Measurements from ENCODE around the gene PRDM8. TPM values are rescaled to one million over a fixed set of nuclear protein-coding genes. Genes with fewer than 3 reads are reported as not detected.

PRDM8 gene
- total and polyA plus RNA-seq, 2 of the 8 experiments (the other 6 are each of a cell fraction or from before 2014, with no cell fraction given) = not detected

DNA sequence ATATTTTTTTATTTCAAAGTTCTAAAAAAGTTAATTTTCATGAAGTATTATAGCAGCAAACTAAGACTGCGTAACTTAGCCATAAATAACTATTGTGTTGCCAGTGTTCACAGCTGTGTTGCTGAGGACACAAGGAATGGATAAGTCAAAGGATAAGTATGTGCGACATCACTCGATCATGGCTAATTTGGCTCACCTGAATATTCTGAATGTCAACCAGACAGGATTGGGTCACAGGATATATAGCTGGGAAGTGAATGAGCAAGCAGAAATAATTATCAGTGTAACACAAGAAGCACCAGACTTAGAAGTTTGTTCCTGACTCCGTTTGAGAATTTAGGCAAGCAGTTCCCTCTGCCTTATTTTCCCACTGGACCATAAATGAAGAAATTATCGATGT is 33.9 kb downstream of the PRDM8 start:
- H3K23me2 ChIP-seq (ENCODE audit: low read depth, low read length) = no peaks in the 10 kb centered on the region
- no peaks in the 10 kb centered on the region for H3K9me3 ChIP-seq (ENCODE audit: insufficient read depth in 2 of 2, low read depth in 1 of 2, low read length in 1 of 2)
- FAIRE-seq (no peak), DNase-seq (ENCODE audit: low read depth in 1 of 2, low spot score in 2 of 2) (no peak)
- 90% methylated on average over 5 of the region's 5 CpGs; no CpG with 5 or more reads in 1 of the 2 experiments for WGBS, 2 experiments (ENCODE audit: extremely low coverage in 1 of 2, insufficient coverage in 1 of 2, insufficient read length in 1 of 2, insufficient replicate concordance in 2 of 2, low coverage in 1 of 2, low lambda C conversion rate in 2 of 2, missing lambda C conversion rate in 1 of 2)
- H2AK5ac ChIP-seq (ENCODE audit: low read depth, low read length) = no peak overlapping the region
- ChIA-PET POLR2A (ENCODE audit: partially characterized antibody) (no interaction called here), CTCF (ENCODE audit: partially characterized antibody) (interaction anchor here (6.7 kb wide), 1 partner anchor 10 kb away, joined by 34 read pairs; no protein-coding TSS in a partner anchor)
- H3K79me1 ChIP-seq (ENCODE audit: low read depth, low read length) = no peaks in the 10 kb centered on the region
- H2BK20ac ChIP-seq (ENCODE audit: low read length) = no peak overlapping the region
- H3K27ac ChIP-seq (ENCODE audit: low read depth, low read length) = no peak overlapping the region
- no peak overlapping the region for H2BK5ac ChIP-seq (ENCODE audit: low read depth, low read length)
- H4K91ac ChIP-seq (replicated peaks; ENCODE audit: insufficient read length, low read length) = no peak overlapping the region
- H2BK120ac ChIP-seq (replicated peaks; ENCODE audit: low read depth, low read length) = no peak overlapping the region
- no peak overlapping the region for H2BK15ac ChIP-seq (ENCODE audit: low read length)
- no peak overlapping the region for H3K4me2 ChIP-seq (ENCODE audit: insufficient read depth in 1 of 2, low read depth in 2 of 2, low read length in 2 of 2)
- no peak overlapping the region for H3K14ac ChIP-seq (ENCODE audit: insufficient read length)
- no peak overlapping the region for H2BK12ac ChIP-seq (ENCODE audit: low read depth, low read length)
- no peak overlapping the region for H3K18ac ChIP-seq (ENCODE audit: extremely low read depth, low read length)
- no peak overlapping the region for H3K4ac ChIP-seq (replicated peaks; ENCODE audit: insufficient read length, low read depth, low read length)
- no peak overlapping the region for H4K5ac ChIP-seq (ENCODE audit: insufficient read length, low read depth, low read length)
- no peak overlapping the region for H3K56ac ChIP-seq (replicated peaks; ENCODE audit: insufficient read length, low read depth, low read length)
- no peak overlapping the region for H2AFZ ChIP-seq (ENCODE audit: low read length)
- TF ChIP-seq, protein P1, sequence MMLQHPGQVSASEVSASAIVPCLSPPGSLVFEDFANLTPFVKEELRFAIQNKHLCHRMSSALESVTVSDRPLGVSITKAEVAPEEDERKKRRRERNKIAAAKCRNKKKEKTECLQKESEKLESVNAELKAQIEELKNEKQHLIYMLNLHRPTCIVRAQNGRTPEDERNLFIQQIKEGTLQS (IDR thresholded peaks at IDR 0.05; ENCODE audit: insufficient read depth, low read depth, low read length) = no peak
- TF ChIP-seq GTF2F1 (IDR thresholded peaks at IDR 0.05; ENCODE audit: borderline replicate concordance, low read depth, low read length) = no peak
- TF ChIP-seq, protein P2, sequence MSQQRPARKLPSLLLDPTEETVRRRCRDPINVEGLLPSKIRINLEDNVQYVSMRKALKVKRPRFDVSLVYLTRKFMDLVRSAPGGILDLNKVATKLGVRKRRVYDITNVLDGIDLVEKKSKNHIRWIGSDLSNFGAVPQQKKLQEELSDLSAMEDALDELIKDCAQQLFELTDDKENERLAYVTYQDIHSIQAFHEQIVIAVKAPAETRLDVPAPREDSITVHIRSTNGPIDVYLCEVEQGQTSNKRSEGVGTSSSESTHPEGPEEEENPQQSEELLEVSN (IDR thresholded peaks at IDR 0.05) = no peak
- TF ChIP-seq SIN3A (conservative IDR thresholded peaks at IDR 0.05 in 1 of 2, IDR thresholded peaks at IDR 0.05 in 1 of 2; ENCODE audit: low read depth in 1 of 2, low read length in 2 of 2) = no peak
- TF ChIP-seq BCL11A (IDR thresholded peaks at IDR 0.05; ENCODE audit: low read depth in 2 of 2, low read length in 2 of 2) = no peak
- H3K4me1 ChIP-seq (replicated peaks in 1 of 4; ENCODE audit: control insufficient read depth in 3 of 4, insufficient read depth in 4 of 4, low read length in 3 of 4) = no peaks in the 10 kb centered on the region
- H3K36me3 ChIP-seq (ENCODE audit: control insufficient read depth in 2 of 4, insufficient read depth in 4 of 4, low read length in 3 of 4) = no peaks in the 10 kb centered on the region
- no peak overlapping the region for H3K4me3 ChIP-seq (ENCODE audit: extremely low read depth in 1 of 4, insufficient read depth in 2 of 4, low read depth in 3 of 4, low read length in 4 of 4)
- H4K8ac ChIP-seq (ENCODE audit: extremely low read depth, insufficient read depth, low read length) = no peak overlapping the region
- no peaks in the 10 kb centered on the region for H3K79me2 ChIP-seq (ENCODE audit: control insufficient read depth in 1 of 2, insufficient read depth in 2 of 2, low read length in 2 of 2)
- H3K27me3 ChIP-seq (replicated peaks in 1 of 4; ENCODE audit: control insufficient read depth in 3 of 4, extremely low read depth in 1 of 4, insufficient read depth in 3 of 4, low read length in 3 of 4) = no peaks in the 10 kb centered on the region
- no peaks in the 10 kb centered on the region for H4K20me1 ChIP-seq (replicated peaks in 1 of 2; ENCODE audit: control insufficient read depth in 1 of 2, insufficient read depth in 2 of 2, low read length in 2 of 2)
- H3K23ac ChIP-seq (ENCODE audit: insufficient read length) = no peak overlapping the region
- no peak overlapping the region for H3K9ac ChIP-seq (replicated peaks in 1 of 4; ENCODE audit: extremely low read depth in 1 of 4, low read depth in 3 of 4, low read length in 3 of 4)

All from H1 (cell line).